ENCODE measurements around the gene SLC35E4.
"Not testable (repeated sequence)": the region's sequence is repeated elsewhere in the genome, so short reads cannot be mapped to it uniquely, and the experiment has no call there.

The SLC35E4 gene

GRCh38 chr22:30635273-30636225 lies at the start of gene SLC35E4:
TSS of gene SLC35E4 (plus strand) at chr22:30635781. CDS start at chr22:30636451, 670 bp downstream.
- Mint-ChIP-seq H3K9me3 (no peaks in the 10 kb centered on the region), H3K36me3 (ENCODE audit: low read depth) (peaks cover 5% of the 10 kb centered on the region), H3K27ac (peak within 1 kb of the TSS; percentile 84), H3K4me3 (peak within 1 kb of the TSS; percentile 86), H3K4me1 (ENCODE audit: low read depth) (peaks cover 14% of the 10 kb centered on the region), H3K27me3 (ENCODE audit: low read depth) (no peaks in the 10 kb centered on the region)
- peak; percentile 91 for DNase-seq (ENCODE audit: low spot score)

GRCh38 chr22:30586414-30586813 lies 49.2 kb upstream of the SLC35E4 start:
- Mint-ChIP-seq H3K4me1 (ENCODE audit: low read depth) (no peaks in the 10 kb centered on the region), H3K27ac (no peak overlapping the region), H3K4me3 (no peak overlapping the region), H3K9me3 (no peaks in the 10 kb centered on the region), H3K36me3 (ENCODE audit: low read depth) (peaks cover 33% of the 10 kb centered on the region), H3K27me3 (ENCODE audit: low read depth) (no peaks in the 10 kb centered on the region)
- DNase-seq (ENCODE audit: low spot score): no peak

GRCh38 chr22:30591191-30591587 lies 44.4 kb upstream of the SLC35E4 start:
- Mint-ChIP-seq H3K27ac (no peak overlapping the region), H3K9me3 (no peaks in the 10 kb centered on the region), H3K27me3 (ENCODE audit: low read depth) (no peaks in the 10 kb centered on the region), H3K36me3 (ENCODE audit: low read depth) (peaks cover 21% of the 10 kb centered on the region), H3K4me3 (no peak overlapping the region), H3K4me1 (ENCODE audit: low read depth) (no peaks in the 10 kb centered on the region)
- no peak for DNase-seq (ENCODE audit: low spot score)

GRCh38 chr22:30591588-30592359 lies 43.8 kb upstream of the SLC35E4 start, which contains the start of gene PES1:
TSS of gene PES1 (minus strand) at chr22:30591910. CDS start at chr22:30591833, 77 bp downstream.
- peak; percentile 92 for DNase-seq (ENCODE audit: low spot score)
- H3K9me3 Mint-ChIP-seq: no peaks in the 10 kb centered on the region
- H3K4me3 Mint-ChIP-seq: no peak within 1 kb of the TSS
- peaks cover 17% of the 10 kb centered on the region for H3K36me3 Mint-ChIP-seq (ENCODE audit: low read depth)
- H3K27ac Mint-ChIP-seq: no peak within 1 kb of the TSS
- H3K27me3 Mint-ChIP-seq (ENCODE audit: low read depth): no peaks in the 10 kb centered on the region
- no peaks in the 10 kb centered on the region for H3K4me1 Mint-ChIP-seq (ENCODE audit: low read depth)

- peaks cover 11% of the 10 kb centered on the region for H3K36me3 Mint-ChIP-seq (ENCODE audit: low read depth)
- not testable (repeated sequence) for H3K27ac Mint-ChIP-seq; H3K27me3 Mint-ChIP-seq (ENCODE audit: low read depth); H3K9me3 Mint-ChIP-seq; H3K4me1 Mint-ChIP-seq (ENCODE audit: low read depth); H3K4me3 Mint-ChIP-seq; DNase-seq (ENCODE audit: low spot score)
These were observed 43.2 kb upstream of the SLC35E4 start for GRCh38 chr22:30592360-30592713.

- Mint-ChIP-seq H3K36me3 (ENCODE audit: low read depth) (no peaks in the 10 kb centered on the region), H3K4me3 (no peak overlapping the region), H3K4me1 (ENCODE audit: low read depth) (no peaks in the 10 kb centered on the region), H3K27me3 (ENCODE audit: low read depth) (no peaks in the 10 kb centered on the region), H3K27ac (no peak overlapping the region), H3K9me3 (no peaks in the 10 kb centered on the region)
- DNase-seq (ENCODE audit: low spot score): no peak
These were observed 39.4 kb upstream of the SLC35E4 start for GRCh38 chr22:30596199-30596598.

- no peak for DNase-seq (ENCODE audit: low spot score)
- Mint-ChIP-seq H3K27me3 (ENCODE audit: low read depth) (peaks cover under 1% of the 10 kb centered on the region), H3K9me3 (no peaks in the 10 kb centered on the region), H3K4me3 (no peak overlapping the region), H3K27ac (no peak overlapping the region), H3K4me1 (ENCODE audit: low read depth) (peaks cover under 1% of the 10 kb centered on the region), H3K36me3 (ENCODE audit: low read depth) (no peaks in the 10 kb centered on the region)
These were observed 38.7 kb upstream of the SLC35E4 start for GRCh38 chr22:30596886-30597285.

- H3K4me3 Mint-ChIP-seq: no peak overlapping the region
These were observed 36.6 kb upstream of the SLC35E4 start for GRCh38 chr22:30598986-30599385.

GRCh38 chr22:30600921-30601320 lies 34.7 kb upstream of the SLC35E4 start:
- no peak for DNase-seq (ENCODE audit: low spot score)

More at GRCh38 chr22:30598986-30599385, 36.6 kb upstream of the SLC35E4 start:
- peaks cover 3% of the 10 kb centered on the region for H3K4me1 Mint-ChIP-seq (ENCODE audit: low read depth)
- H3K27ac Mint-ChIP-seq: no peak overlapping the region
- no peaks in the 10 kb centered on the region for H3K9me3 Mint-ChIP-seq
- H3K27me3 Mint-ChIP-seq (ENCODE audit: low read depth): peaks cover 2% of the 10 kb centered on the region
- no peaks in the 10 kb centered on the region for H3K36me3 Mint-ChIP-seq (ENCODE audit: low read depth)
- DNase-seq (ENCODE audit: low spot score): no peak

GRCh38 chr22:30601464-30601863 lies 34.1 kb upstream of the SLC35E4 start:
- Mint-ChIP-seq H3K36me3 (ENCODE audit: low read depth) (no peaks in the 10 kb centered on the region), H3K27ac (no peak overlapping the region), H3K27me3 (ENCODE audit: low read depth) (peaks cover 5% of the 10 kb centered on the region), H3K9me3 (no peaks in the 10 kb centered on the region), H3K4me1 (ENCODE audit: low read depth) (peaks cover 11% of the 10 kb centered on the region), H3K4me3 (no peak overlapping the region)
- no peak for DNase-seq (ENCODE audit: low spot score)

More at GRCh38 chr22:30600921-30601320, 34.7 kb upstream of the SLC35E4 start:
- H3K36me3 Mint-ChIP-seq (ENCODE audit: low read depth): no peaks in the 10 kb centered on the region
- peaks cover 8% of the 10 kb centered on the region for H3K4me1 Mint-ChIP-seq (ENCODE audit: low read depth)
- no peak overlapping the region for H3K4me3 Mint-ChIP-seq
- H3K9me3 Mint-ChIP-seq: no peaks in the 10 kb centered on the region
- H3K27ac Mint-ChIP-seq: no peak overlapping the region
- peaks cover 5% of the 10 kb centered on the region for H3K27me3 Mint-ChIP-seq (ENCODE audit: low read depth)

- no peaks in the 10 kb centered on the region for H3K36me3 Mint-ChIP-seq (ENCODE audit: low read depth)
These were observed 33.5 kb upstream of the SLC35E4 start for GRCh38 chr22:30602049-30602448.

GRCh38 chr22:30603801-30604200 lies 31.8 kb upstream of the SLC35E4 start:
- no peaks in the 10 kb centered on the region for H3K36me3 Mint-ChIP-seq (ENCODE audit: low read depth)
- peaks cover 24% of the 10 kb centered on the region for H3K4me1 Mint-ChIP-seq (ENCODE audit: low read depth)
- no peak for DNase-seq (ENCODE audit: low spot score)
- no peak overlapping the region for H3K4me3 Mint-ChIP-seq
- no peak overlapping the region for H3K27ac Mint-ChIP-seq
- peaks cover 5% of the 10 kb centered on the region for H3K27me3 Mint-ChIP-seq (ENCODE audit: low read depth)
- H3K9me3 Mint-ChIP-seq: no peaks in the 10 kb centered on the region

More at GRCh38 chr22:30602049-30602448, 33.5 kb upstream of the SLC35E4 start:
- no peak for DNase-seq (ENCODE audit: low spot score)
- Mint-ChIP-seq H3K4me3 (no peak overlapping the region), H3K27me3 (ENCODE audit: low read depth) (peaks cover 5% of the 10 kb centered on the region), H3K27ac (no peak overlapping the region), H3K4me1 (ENCODE audit: low read depth) (peaks cover 13% of the 10 kb centered on the region), H3K9me3 (no peaks in the 10 kb centered on the region)

GRCh38 chr22:30604723-30605122 lies 30.9 kb upstream of the SLC35E4 start:
- no peak for DNase-seq (ENCODE audit: low spot score)
- no peak overlapping the region for H3K4me3 Mint-ChIP-seq
- H3K27ac Mint-ChIP-seq: no peak overlapping the region
- H3K4me1 Mint-ChIP-seq (ENCODE audit: low read depth): peaks cover 33% of the 10 kb centered on the region
- H3K36me3 Mint-ChIP-seq (ENCODE audit: low read depth): no peaks in the 10 kb centered on the region
- H3K27me3 Mint-ChIP-seq (ENCODE audit: low read depth): peaks cover 5% of the 10 kb centered on the region
- no peaks in the 10 kb centered on the region for H3K9me3 Mint-ChIP-seq

Data from T-helper 2 cell treated with Interferon-gamma antibody and Interleukin-4, amounts not matched to agents 5 μg/mL and 100 μg/mL, for 36 hours (primary cell).